Left ventricle myocardium inferior (tissue), 1 donor: ENCODE data around the gene TAS1R2. TPM values are rescaled to one million over a fixed set of nuclear protein-coding genes. Genes with fewer than 3 reads are reported as not detected.

Experiments
- DNase-seq: peaks from one replicate; pipeline ENCODE4 v3.0.0-alpha.2; 2020
- H3K27ac ChIP-seq: fragments of 200-600 bp; replicated peaks from 2 replicates; pipeline ENCODE4 v1.8.0; 2021
- H3K27me3 ChIP-seq: fragments of 200-600 bp; 2 replicates; pipeline ENCODE4 v1.8.0; 2021; ENCODE audit warnings: low read depth
- H3K36me3 ChIP-seq: fragments of 200-600 bp; 2 replicates; pipeline ENCODE4 v1.8.0; 2021
- H3K4me1 ChIP-seq: fragments of 200-600 bp; 2 replicates; pipeline ENCODE4 v1.8.0; 2021
- H3K4me3 ChIP-seq: fragments of 200-600 bp; 2 replicates; pipeline ENCODE4 v1.8.0; 2021; ENCODE audit warnings: mild to moderate bottlenecking, moderate library complexity
- H3K9me3 ChIP-seq: fragments of 200-600 bp; replicated peaks from 2 replicates; pipeline ENCODE4 v1.8.0; 2021
- CTCF ChIP-seq: fragments of 200-600 bp; IDR thresholded peaks from 2 replicates; pipeline ENCODE4 v1.8.0; 2021; ENCODE audit warnings: antibody characterized with exemption, mild to moderate bottlenecking, borderline replicate concordance
- intact Hi-C: fragments of 100-400 bp; cut with micrococcal nuclease; formaldehyde crosslinking; loops from one replicate; pipeline ENCODE4 v1.11.0; 2022
- total RNA-seq: library from RNA; stranded (reverse); fragmentation: NEBNext Ultra II Directional; extraction: Animal tissue kit (Norgen Biotek cat#: 25700); gene quantifications from one replicate; pipeline ENCODE4 v1.2.1, GENCODE V29; 2021
- donor health status: DM: no; HTN: yes; CAD: no; lungs with severe emphysema.

Gene TAS1R2
- total RNA-seq, 1 donor from 2014 or later: not detected

DNA sequence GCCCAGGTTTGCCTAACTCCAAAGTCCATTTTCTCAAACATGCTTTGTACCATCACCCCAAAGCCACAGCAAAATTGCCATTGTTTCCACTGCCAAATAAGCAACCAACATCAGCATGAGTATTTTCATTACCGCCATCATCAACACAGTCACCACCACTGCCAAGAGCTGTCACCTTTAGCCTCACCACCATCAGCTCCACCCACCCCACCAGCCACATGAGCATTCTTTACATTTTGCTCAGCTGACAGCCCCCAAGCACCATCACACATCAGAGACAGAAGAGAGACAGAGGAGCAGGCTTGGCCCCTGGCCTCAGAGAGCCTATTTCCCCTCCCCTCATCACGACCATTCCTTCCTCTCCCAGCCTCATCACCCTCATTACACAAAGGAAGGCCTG lies 42.7 kb downstream of the TAS1R2 start:
- no peak overlapping the region for H3K4me3 ChIP-seq
- no peak overlapping the region for H3K27ac ChIP-seq
- H3K9me3 ChIP-seq: no peaks in the 10 kb centered on the region
- H3K27me3 ChIP-seq: peaks cover 89% of the 10 kb centered on the region
- intact Hi-C loops: no loop called here
- no peak for TF ChIP-seq CTCF
- no peaks in the 10 kb centered on the region for H3K36me3 ChIP-seq
- DNase-seq: no peak
- no peaks in the 10 kb centered on the region for H3K4me1 ChIP-seq

DNA sequence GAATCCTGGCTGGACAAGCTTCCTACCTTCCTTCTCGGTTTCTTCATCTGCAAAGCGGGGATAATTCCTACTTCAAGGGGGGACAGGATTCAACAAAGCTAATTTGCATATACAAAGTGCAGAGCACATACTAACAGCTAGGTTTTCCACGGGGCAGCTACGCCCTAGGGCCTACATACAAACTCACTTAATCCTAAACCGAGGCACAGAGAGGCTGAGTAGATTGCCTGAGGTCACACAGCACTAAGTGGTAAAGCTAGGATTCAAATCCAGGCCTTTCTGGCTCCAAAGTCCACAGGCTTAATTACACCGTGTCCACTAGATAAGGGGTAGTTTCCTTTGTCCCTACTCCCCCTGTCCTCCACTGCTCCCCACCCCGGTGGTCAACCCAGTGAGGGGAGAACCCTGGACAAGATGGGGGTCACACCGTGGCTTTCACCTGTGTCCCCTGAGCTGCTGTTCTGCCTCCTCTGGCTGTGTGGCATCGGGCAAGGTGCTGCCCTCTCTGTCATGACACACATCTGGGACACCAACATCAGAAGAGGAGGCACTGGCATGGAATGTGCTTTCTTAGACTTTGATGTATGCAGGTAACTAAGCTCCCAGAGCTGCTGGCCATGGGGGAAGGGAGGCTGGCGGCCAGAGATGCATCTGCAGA lies 44.5 kb downstream of the TAS1R2 start:
- TF ChIP-seq CTCF: no peak
- no peak for DNase-seq
- Histone ChIP-seq H3K36me3 (no peaks in the 10 kb centered on the region), H3K27ac (no peak overlapping the region), H3K9me3 (no peaks in the 10 kb centered on the region), H3K27me3 (peaks cover 84% of the 10 kb centered on the region), H3K4me3 (no peak overlapping the region), H3K4me1 (no peaks in the 10 kb centered on the region)
- intact Hi-C loops: no loop called here

DNA sequence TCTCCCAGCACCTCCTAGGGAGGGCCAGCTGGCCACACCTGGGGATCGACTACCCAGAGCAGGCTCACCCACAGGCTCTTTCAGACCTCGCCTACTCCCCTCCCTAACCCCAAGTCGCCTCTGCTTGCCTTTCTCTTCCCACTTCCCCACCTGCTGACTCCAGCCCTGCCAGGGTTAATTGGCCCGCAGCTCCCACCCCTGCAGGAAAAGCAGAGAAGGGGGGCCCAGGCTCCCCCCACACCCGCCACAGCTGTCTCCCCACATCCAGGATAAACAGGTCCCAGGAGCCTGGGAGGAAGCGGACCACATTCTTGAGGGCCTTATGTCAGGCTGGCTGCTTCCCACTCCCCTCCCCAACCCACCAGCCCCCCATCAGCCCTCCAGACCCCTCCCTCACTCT lies 45.0 kb downstream of the TAS1R2 start:
- H3K4me3 ChIP-seq: no peak overlapping the region

GRCh38 chr1:18812453-18812939 lies 47.0 kb downstream of the TAS1R2 start:
- peaks cover 84% of the 10 kb centered on the region for H3K27me3 ChIP-seq
- H3K27ac ChIP-seq: no peak overlapping the region
- no peak for DNase-seq
- no peaks in the 10 kb centered on the region for H3K9me3 ChIP-seq
- intact Hi-C loops: no loop called here
- no peaks in the 10 kb centered on the region for H3K36me3 ChIP-seq
- H3K4me1 ChIP-seq: no peaks in the 10 kb centered on the region
- no peak overlapping the region for H3K4me3 ChIP-seq
- TF ChIP-seq CTCF: no peak

More for the DNA sequence above, 45.0 kb downstream of the TAS1R2 start:
- peaks cover 84% of the 10 kb centered on the region for H3K27me3 ChIP-seq
- TF ChIP-seq CTCF: no peak
- H3K36me3 ChIP-seq: no peaks in the 10 kb centered on the region
- intact Hi-C loops: no loop called here
- H3K4me1 ChIP-seq: no peaks in the 10 kb centered on the region
- no peaks in the 10 kb centered on the region for H3K9me3 ChIP-seq
- no peak overlapping the region for H3K27ac ChIP-seq
- no peak for DNase-seq

- H3K9me3 ChIP-seq: no peaks in the 10 kb centered on the region
- H3K27ac ChIP-seq: no peak overlapping the region
- no peak for TF ChIP-seq CTCF
- H3K27me3 ChIP-seq: peaks cover 82% of the 10 kb centered on the region
- intact Hi-C loops: no loop called here
- no peak for DNase-seq
- H3K4me3 ChIP-seq: no peak overlapping the region
- H3K4me1 ChIP-seq: no peaks in the 10 kb centered on the region
- H3K36me3 ChIP-seq: no peaks in the 10 kb centered on the region
These were observed 47.6 kb downstream of the TAS1R2 start for GRCh38 chr1:18811733-18812452.
